ENCODE data around the gene NOXO1. TPM values are rescaled to one million over a fixed set of nuclear protein-coding genes. Genes with fewer than 3 reads are reported as not detected.
A peak's percentile ranks its signal among the peaks of the same experiment; 100 is the strongest.

Gene NOXO1
- total RNA-seq, 1 experiment from 2014 or later: 1.7 TPM

GRCh38 chr16:1929105-1929504 lies 52.2 kb downstream of the NOXO1 start:
- Histone ChIP-seq H3T11ph (ENCODE audit: low read length) (no peak overlapping the region), H3K4ac (ENCODE audit: low read depth, low read length) (no peak overlapping the region), H3K79me1 (ENCODE audit: insufficient read depth, low read depth, low read length, poor library complexity, severe bottlenecking) (no peaks in the 10 kb centered on the region), H2BK5ac (ENCODE audit: insufficient read length, low read length) (no peak overlapping the region), H3K9me3 (ENCODE audit: control insufficient read depth, low read depth, low read length) (no peaks in the 10 kb centered on the region), H3K23me2 (ENCODE audit: insufficient read length, low read depth, low read length, poor library complexity, severe bottlenecking) (peaks cover 3% of the 10 kb centered on the region), H3K79me2 (ENCODE audit: insufficient read depth, low read length) (no peaks in the 10 kb centered on the region), H2BK15ac (ENCODE audit: low read depth, low read length) (no peak overlapping the region), H3K27me3 (ENCODE audit: insufficient read depth, low read length) (no peaks in the 10 kb centered on the region; the same call in 1 of the 2 replicates), H3K4me1 (ENCODE audit: insufficient read depth, low read length) (no peaks in the 10 kb centered on the region), H2BK12ac (ENCODE audit: insufficient read length, low read depth, low read length) (no peak overlapping the region), H3K56ac (ENCODE audit: insufficient read length, low read depth, low read length) (no peak overlapping the region), H4K20me1 (ENCODE audit: control insufficient read depth, insufficient read depth, insufficient read length) (no peaks in the 10 kb centered on the region), H4K8ac (replicated peaks; ENCODE audit: insufficient read length, low read depth, low read length) (no peak overlapping the region), H4K91ac (ENCODE audit: insufficient read length, low read depth, low read length) (no peak overlapping the region), H3K27ac (ENCODE audit: insufficient read length, low read depth, low read length) (no peak overlapping the region), H3K4me2 (ENCODE audit: insufficient read depth, insufficient read length, low read length) (peak overlapping the region; percentile 49), H2AFZ (ENCODE audit: low read length) (no peak overlapping the region), H4K5ac (ENCODE audit: insufficient read length, low read depth, low read length) (no peak overlapping the region), H3K18ac (ENCODE audit: insufficient read length, low read depth, low read length) (no peak overlapping the region), H3K23ac (ENCODE audit: insufficient read length, low read depth, low read length) (no peak overlapping the region), H2BK20ac (ENCODE audit: low read depth, low read length, poor library complexity, severe bottlenecking) (no peak overlapping the region), H3K9ac (ENCODE audit: extremely low read depth, insufficient read length, low read length) (no peak overlapping the region), H3K14ac (ENCODE audit: insufficient read depth, low read length) (no peak overlapping the region), H2BK120ac (ENCODE audit: low read depth, low read length, poor library complexity, severe bottlenecking) (no peak overlapping the region), H2AK5ac (ENCODE audit: insufficient read length, low read length) (no peak overlapping the region)
- DNase-seq: no peak
- H3K36me3 Mint-ChIP-seq (ENCODE audit: insufficient read depth in 1 of 3, low read depth in 3 of 3): no peaks in the 10 kb centered on the region
- peaks cover 2 to 21% of the 10 kb centered on the region in 2 experiments for H3K4me1 Mint-ChIP-seq
- peaks cover 39% of the 10 kb centered on the region for H3K27me3 Mint-ChIP-seq (ENCODE audit: low read depth)
- TF ChIP-seq CTCF (conservative IDR thresholded peaks at IDR 0.05): no peak
- peaks cover 0 to 3% of the 10 kb centered on the region in 2 experiments; a peak in 1 of 5 replicates for H3K9me3 Mint-ChIP-seq
- H3K27ac Mint-ChIP-seq: no peak overlapping the region
- H3K4me3 Mint-ChIP-seq: peak overlapping the region; percentile 56 to 77
- WGBS (ENCODE audit: extremely low coverage, insufficient read length, low lambda C conversion rate): no CpG with 5 or more reads among the region's 11 CpGs

Other genes with a start within 250 kb of the NOXO1 start
- 76.9 and 81.9 TPM in 2 replicates for gene NME3, start 209.9 kb downstream of the NOXO1 start, total RNA-seq (2021)
- gene EME2, start 208.7 kb downstream of the NOXO1 start, total RNA-seq (2021): 60.4 and 63.6 TPM in 2 replicates
- gene MRPS34, start 208.3 kb downstream of the NOXO1 start, total RNA-seq (2021): 199 and 205 TPM in 2 replicates
- gene SPSB3, start 198.9 kb downstream of the NOXO1 start, total RNA-seq (2021): 19.9 and 20.0 TPM in 2 replicates
- gene NUBP2, start 198.5 kb downstream of the NOXO1 start, total RNA-seq (2021): 67.7 and 69.4 TPM in 2 replicates
- not detected in 2 replicates for gene IGFALS, start 187.8 kb downstream of the NOXO1 start, total RNA-seq (2021)
- 30.0 and 31.0 TPM in 2 replicates for gene HAGH, start 154.6 kb downstream of the NOXO1 start, total RNA-seq (2021)
- gene FAHD1, start 154.3 kb downstream of the NOXO1 start, total RNA-seq (2021): 13.2 and 16.2 TPM in 2 replicates
- gene MEIOB, start 109.3 kb downstream of the NOXO1 start, total RNA-seq (2021): 1.3 and 1.6 TPM in 2 replicates
- gene HS3ST6, start 63.1 kb downstream of the NOXO1 start, total RNA-seq (2021): not detected in 2 replicates
- 24.3 and 25.7 TPM in 2 replicates for gene MSRB1, start 38.3 kb downstream of the NOXO1 start, total RNA-seq (2021)
- gene RPL3L, start 26.8 kb downstream of the NOXO1 start, total RNA-seq (2021): 0.11 and 0.31 TPM in 2 replicates
- gene NDUFB10, start 21.9 kb downstream of the NOXO1 start, total RNA-seq (2021): 191 and 192 TPM in 2 replicates
- 3,874 and 3,923 TPM in 2 replicates for gene RPS2, start 16.6 kb downstream of the NOXO1 start, total RNA-seq (2021)
- gene RNF151, start 14.6 kb downstream of the NOXO1 start, total RNA-seq (2021): 0.28 TPM in 1 of 2 replicates, not detected in the other
- gene TBL3, start 9.4 kb downstream of the NOXO1 start, total RNA-seq (2021): 53.3 and 54.0 TPM in 2 replicates
- gene GFER, start 2.7 kb upstream of the NOXO1 start, total RNA-seq (2021): 49.1 and 50.4 TPM in 2 replicates
- gene SYNGR3, start 8.5 kb upstream of the NOXO1 start, total RNA-seq (2021): 11.9 and 12.1 TPM in 2 replicates
- 64.2 and 70.9 TPM in 2 replicates for gene ZNF598, start 28.4 kb upstream of the NOXO1 start, total RNA-seq (2021)
- gene NPW, start 38.3 kb upstream of the NOXO1 start, total RNA-seq (2021): 7.1 and 10.2 TPM in 2 replicates
- 15.3 and 18.4 TPM in 2 replicates for gene NHERF2, start 45.4 kb upstream of the NOXO1 start, total RNA-seq (2021)
- 52.0 and 54.0 TPM in 2 replicates for gene NTHL1, start 66.4 kb upstream of the NOXO1 start, total RNA-seq (2021)
- gene TSC2, start 66.5 kb upstream of the NOXO1 start, total RNA-seq (2021): 122 and 125 TPM in 2 replicates
- 73.5 and 88.0 TPM in 2 replicates for gene PKD1, start 154.4 kb upstream of the NOXO1 start, total RNA-seq (2021)
- gene RAB26, start 167.2 kb upstream of the NOXO1 start, total RNA-seq (2021): 2.4 and 3.0 TPM in 2 replicates
- gene TRAF7, start 174.3 kb upstream of the NOXO1 start, total RNA-seq (2021): 105 and 108 TPM in 2 replicates
- 7.9 and 9.3 TPM in 2 replicates for gene CASKIN1, start 215.1 kb upstream of the NOXO1 start, total RNA-seq (2021)
- 74.5 and 75.9 TPM in 2 replicates for gene MLST8, start 224.0 kb upstream of the NOXO1 start, total RNA-seq (2021)
- gene BRICD5, start 229.4 kb upstream of the NOXO1 start, total RNA-seq (2021): 10.8 and 11.9 TPM in 2 replicates
- gene PGP, start 233.4 kb upstream of the NOXO1 start, total RNA-seq (2021): 37.4 and 38.3 TPM in 2 replicates
- gene E4F1, start 242.1 kb upstream of the NOXO1 start, total RNA-seq (2021): 35.9 and 37.6 TPM in 2 replicates

All from H9 (cell line).